NCI-H128 (cell line): Measurements from ENCODE around the gene EPS8L3.
"Not testable (repeated sequence)": the region's sequence is repeated elsewhere in the genome, so short reads cannot be mapped to it uniquely, and the experiment has no call there.

Source experiments
- DNase-seq: peaks from one replicate; lab custom pipeline; 2025; ENCODE audit not compliant: unreplicated experiment; lab: John Stamatoyannopoulos, UW

The EPS8L3 gene

GRCh38 chr1:109764561-109765482 is 1.1 kb upstream of the EPS8L3 start:
- DNase-seq: no peak

- no peak for DNase-seq
Observed at GRCh38 chr1:109762821-109763645, 690 bp downstream of the EPS8L3 start.

DNA sequence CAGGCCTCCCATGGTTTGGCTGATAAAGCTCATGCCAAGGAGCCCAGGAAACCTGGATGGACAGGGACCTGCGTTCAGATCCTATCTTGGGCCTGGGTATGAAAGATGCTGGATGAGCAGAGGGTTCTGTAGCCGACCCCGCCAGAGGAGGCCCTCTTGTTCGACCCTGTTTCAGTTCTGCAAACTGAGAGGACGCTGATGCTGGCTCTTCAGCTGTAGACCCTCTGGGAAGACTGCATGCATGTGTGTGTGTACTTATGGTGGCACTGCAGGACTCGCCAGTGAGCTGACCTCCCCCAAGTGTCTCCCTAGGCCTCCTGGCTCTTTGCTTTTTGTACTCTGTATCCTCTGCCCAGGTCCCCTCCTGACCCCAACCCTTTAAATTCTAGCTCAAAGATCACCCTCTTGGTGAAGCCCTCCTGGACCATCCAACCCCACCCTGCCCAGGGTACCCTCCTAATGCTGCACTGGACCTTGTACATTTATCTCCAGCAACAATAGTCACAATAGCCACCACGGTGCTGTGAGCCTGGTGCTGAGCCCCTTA is 1.6 kb downstream of the EPS8L3 start:
- no peak for DNase-seq

- no peak for DNase-seq
Observed at GRCh38 chr1:109761227-109762038, 2.3 kb downstream of the EPS8L3 start.

DNA sequence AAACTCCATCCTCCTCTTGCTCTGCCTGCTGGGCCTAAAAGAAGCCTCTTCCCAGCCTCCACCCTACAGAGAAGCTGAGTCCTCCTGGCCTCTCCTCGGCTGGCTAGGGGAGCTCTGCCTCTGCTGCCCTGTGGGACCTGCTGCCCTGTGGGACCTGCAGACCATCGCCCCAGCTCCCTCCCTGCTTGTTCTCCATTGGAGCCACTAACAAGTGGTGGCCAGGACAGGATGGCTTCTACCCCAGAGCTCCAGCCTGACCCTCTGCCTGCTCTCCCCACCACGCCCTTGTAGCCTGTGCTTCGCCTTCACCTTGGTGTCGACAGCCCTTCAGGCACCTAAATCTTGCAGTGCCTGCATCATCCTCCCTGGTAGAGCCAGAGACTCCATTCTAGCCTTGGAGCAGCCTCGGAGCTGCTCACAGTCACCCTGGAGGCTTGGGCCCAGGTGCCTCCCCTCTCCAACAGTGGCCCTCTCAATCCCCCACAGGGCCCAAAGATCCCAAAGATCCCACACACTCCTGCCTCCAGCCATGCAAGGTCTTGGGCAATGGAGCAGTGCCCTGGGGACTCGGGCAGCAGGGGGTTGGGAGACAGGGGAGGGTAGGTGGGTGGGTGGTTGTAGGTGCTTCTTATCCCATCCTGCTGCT is 3.0 kb downstream of the EPS8L3 start:
- no peak for DNase-seq

- no peak for DNase-seq
Observed at GRCh38 chr1:109759513-109760334, 4.0 kb downstream of the EPS8L3 start.

GRCh38 chr1:109757936-109758786 is 5.6 kb downstream of the EPS8L3 start:
- DNase-seq: no peak

DNA sequence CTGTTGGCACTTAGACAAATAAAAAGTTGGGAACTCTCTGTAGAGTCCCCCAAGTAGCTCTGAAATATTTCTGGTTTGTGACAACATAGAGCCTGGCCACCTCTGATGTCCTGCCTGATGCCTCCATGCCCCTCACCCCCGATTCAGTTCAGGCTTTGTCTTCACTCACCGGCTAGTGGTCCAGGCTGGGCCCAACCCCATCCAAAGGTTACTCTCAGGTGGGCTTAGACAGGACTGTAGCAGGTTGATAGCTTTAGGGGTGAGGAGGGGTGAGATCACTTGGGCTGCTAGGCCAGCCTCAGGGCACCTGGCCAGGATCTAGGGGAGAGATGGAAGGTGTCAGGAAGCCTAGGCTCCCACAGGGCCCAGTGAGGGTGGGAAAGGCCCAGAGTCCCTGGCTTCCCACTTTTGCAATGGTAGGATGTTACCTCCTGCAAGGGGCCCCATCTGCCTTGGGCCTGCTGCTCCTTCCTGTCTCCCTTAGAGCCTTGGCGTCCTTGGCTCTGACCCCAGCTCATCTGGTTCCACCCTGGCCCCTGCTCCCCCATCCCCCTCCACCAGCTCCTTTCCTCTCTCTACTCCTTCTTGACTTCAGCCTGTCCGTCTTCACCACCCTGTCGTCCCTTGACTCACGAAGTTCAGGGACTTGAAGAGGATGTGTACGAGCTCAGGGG is 6.7 kb downstream of the EPS8L3 start:
- no peak for DNase-seq

DNA sequence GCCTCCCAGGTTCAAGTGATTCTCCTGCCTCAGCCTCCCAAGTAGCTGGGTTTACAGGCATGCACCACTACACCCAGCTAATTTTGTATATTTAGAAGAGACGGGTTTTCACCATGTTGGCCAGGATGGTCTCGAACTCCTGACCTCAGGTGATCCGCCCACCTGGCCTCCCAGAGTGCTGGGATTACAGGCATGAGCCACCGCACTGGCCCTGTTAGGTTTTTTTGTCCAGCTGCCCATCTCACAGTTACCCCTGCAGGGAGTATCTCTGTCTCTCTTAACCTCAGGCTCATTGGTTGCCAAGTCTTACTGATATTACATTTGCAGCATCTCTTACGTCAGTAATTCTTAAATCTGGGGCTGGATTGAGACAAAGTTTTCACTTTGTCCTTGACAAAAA is 7.4 kb downstream of the EPS8L3 start:
- not testable (repeated sequence) for DNase-seq

DNA sequence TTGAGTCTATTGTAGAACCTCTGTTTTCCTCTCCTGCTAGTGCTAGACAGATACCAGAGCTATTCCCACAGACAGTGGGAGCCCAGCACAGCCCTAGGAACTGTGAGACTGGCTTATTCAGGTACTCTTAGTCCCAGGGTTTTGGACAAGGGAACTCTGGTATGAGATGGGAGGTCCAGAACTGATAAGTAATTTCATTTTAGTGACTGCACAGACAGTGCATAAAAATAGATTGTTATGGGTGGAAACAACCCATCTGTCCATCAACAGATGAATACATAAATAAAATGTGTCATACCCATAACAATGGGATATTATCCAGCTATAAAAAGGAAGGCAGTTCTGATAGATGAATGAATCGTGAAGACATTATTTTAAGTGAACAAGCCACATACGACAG is 9.0 kb downstream of the EPS8L3 start:
- DNase-seq: no peak

GRCh38 chr1:109751531-109752260 is 12.0 kb downstream of the EPS8L3 start:
- no peak for DNase-seq

GRCh38 chr1:109750920-109751319 is 12.8 kb downstream of the EPS8L3 start:
- DNase-seq: no peak

GRCh38 chr1:109750241-109750882 is 13.4 kb downstream of the EPS8L3 start:
- DNase-seq: no peak

GRCh38 chr1:109749221-109749620 is 14.5 kb downstream of the EPS8L3 start:
- no peak for DNase-seq

DNA sequence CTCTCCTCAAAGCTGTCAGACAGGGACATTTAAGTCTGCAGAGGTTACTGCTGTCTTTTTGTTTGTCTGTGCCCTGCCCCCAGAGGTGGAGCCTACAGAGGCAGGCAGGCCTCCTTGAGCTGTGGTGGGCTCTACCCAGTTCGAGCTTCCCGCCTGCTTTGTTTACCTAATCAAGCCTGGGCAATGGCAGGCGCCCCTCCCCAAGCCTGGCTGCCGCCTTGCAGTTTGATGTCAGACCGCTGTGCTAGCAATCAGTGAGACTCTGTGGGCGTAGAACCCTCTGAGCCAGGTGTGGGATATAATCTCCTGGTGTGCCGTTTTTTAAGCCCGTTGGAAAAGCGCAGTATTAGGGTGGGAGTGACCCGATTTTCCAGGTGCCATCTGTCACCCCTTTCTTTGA is 15.4 kb downstream of the EPS8L3 start:
- DNase-seq: not testable (repeated sequence)

GRCh38 chr1:109740615-109741373 is 22.9 kb downstream of the EPS8L3 start, which contains the start of gene GSTM3:
GSTM3 (minus strand) TSS chr1:109741038; CDS start chr1:109740287, 751 bp downstream.
- no peak for DNase-seq
